ENCODE data around the gene CYP4A22. TPM values are rescaled to one million over a fixed set of nuclear protein-coding genes. Genes with fewer than 3 reads are reported as not detected.
A peak's percentile ranks its signal among the peaks of the same experiment; 100 is the strongest.
"Not testable (repeated sequence)": the region's sequence is repeated elsewhere in the genome, so short reads cannot be mapped to it uniquely, and the experiment has no call there.

The CYP4A22 gene
- polyA plus RNA-seq, 1 donor, result 0.13 TPM

- no peak for DNase-seq
Observed at GRCh38 chr1:47184822-47185677, 47.8 kb downstream of the CYP4A22 start.

GRCh38 chr1:47186267-47187185 is 49.3 kb downstream of the CYP4A22 start:
- DNase-seq, result no peak

GRCh38 chr1:47187231-47187925 is 50.1 kb downstream of the CYP4A22 start:
- DNase-seq, result no peak

- DNase-seq, result no peak
Observed at GRCh38 chr1:47187926-47188250, 50.6 kb downstream of the CYP4A22 start.

GRCh38 chr1:47188791-47189785 is 51.8 kb downstream of the CYP4A22 start:
- DNase-seq, result no peak

- peak; percentile 36 for DNase-seq
Observed at GRCh38 chr1:47189844-47190508, 52.7 kb downstream of the CYP4A22 start, which contains the start of gene PDZK1IP1. PDZK1IP1 (minus strand) TSS chr1:47190036; CDS start chr1:47189932, 104 bp downstream.

- no peak for DNase-seq
Observed at GRCh38 chr1:47190509-47190855, 53.2 kb downstream of the CYP4A22 start.

GRCh38 chr1:47190857-47191256 is 53.6 kb downstream of the CYP4A22 start:
- DNase-seq, result no peak

GRCh38 chr1:47191940-47192457 is 54.8 kb downstream of the CYP4A22 start:
- DNase-seq, result no peak

GRCh38 chr1:47192458-47193384 is 55.5 kb downstream of the CYP4A22 start:
- DNase-seq, result peak; percentile 77

GRCh38 chr1:47193496-47193895 is 56.3 kb downstream of the CYP4A22 start:
- DNase-seq, result not testable (repeated sequence)

- DNase-seq, result no peak
Observed at GRCh38 chr1:47194311-47194710, 57.1 kb downstream of the CYP4A22 start.

- DNase-seq, result not testable (repeated sequence)
Observed at GRCh38 chr1:47195981-47196380, 58.7 kb downstream of the CYP4A22 start.

GRCh38 chr1:47196622-47197021 is 59.4 kb downstream of the CYP4A22 start:
- no peak for DNase-seq

GRCh38 chr1:47198214-47198613 is 61.0 kb downstream of the CYP4A22 start:
- no peak for DNase-seq
